ENCODE data around the gene MAP3K5. TPM values are rescaled to one million over a fixed set of nuclear protein-coding genes. Genes with fewer than 3 reads are reported as not detected.

Gene MAP3K5
- total and polyA plus RNA-seq, 9 of the 15 experiments (the other 6 are each of a cell fraction or from before 2014, with no cell fraction given): 2.2 to 13.0 (median 9.9) TPM

DNA sequence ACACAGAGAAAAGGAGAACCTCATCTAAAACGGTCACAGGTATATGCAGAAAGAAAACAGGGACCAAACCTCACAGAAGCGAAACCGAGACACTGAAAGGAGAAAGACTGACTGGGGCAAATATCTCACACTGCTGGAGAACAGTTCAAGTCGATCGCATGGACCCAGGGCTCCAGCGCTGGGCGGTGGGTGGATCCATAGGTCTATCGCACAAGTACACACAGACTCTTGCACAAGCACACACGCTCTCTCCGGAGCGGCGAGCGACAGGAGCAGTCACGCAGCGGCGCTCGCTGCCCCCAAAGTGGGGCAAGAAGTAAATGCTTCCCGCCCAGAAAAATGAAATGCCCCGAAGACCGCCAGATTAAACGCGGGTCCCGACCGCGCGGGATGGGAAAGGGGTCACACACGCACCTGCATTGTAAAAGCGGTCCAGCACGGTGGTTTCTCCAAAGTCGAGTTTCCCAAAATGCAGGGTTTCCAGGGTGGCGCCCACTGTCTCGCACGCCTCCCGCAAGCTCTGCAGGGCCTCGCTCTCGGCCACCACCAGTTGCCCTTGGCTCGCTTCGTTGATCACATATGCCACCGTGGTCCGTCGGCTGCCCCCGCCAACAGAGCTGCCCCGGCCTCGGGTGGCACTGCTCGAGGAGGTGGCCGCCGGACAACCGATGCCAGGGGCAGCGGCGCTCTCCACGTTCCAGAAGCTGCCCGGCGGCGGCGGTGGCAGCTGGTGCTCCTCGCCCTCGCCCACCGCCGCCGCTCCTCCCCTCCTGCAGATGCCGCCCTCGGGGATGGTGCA lies 782 bp downstream of the MAP3K5 start (continued):
- TF ChIP-seq, protein P1, sequence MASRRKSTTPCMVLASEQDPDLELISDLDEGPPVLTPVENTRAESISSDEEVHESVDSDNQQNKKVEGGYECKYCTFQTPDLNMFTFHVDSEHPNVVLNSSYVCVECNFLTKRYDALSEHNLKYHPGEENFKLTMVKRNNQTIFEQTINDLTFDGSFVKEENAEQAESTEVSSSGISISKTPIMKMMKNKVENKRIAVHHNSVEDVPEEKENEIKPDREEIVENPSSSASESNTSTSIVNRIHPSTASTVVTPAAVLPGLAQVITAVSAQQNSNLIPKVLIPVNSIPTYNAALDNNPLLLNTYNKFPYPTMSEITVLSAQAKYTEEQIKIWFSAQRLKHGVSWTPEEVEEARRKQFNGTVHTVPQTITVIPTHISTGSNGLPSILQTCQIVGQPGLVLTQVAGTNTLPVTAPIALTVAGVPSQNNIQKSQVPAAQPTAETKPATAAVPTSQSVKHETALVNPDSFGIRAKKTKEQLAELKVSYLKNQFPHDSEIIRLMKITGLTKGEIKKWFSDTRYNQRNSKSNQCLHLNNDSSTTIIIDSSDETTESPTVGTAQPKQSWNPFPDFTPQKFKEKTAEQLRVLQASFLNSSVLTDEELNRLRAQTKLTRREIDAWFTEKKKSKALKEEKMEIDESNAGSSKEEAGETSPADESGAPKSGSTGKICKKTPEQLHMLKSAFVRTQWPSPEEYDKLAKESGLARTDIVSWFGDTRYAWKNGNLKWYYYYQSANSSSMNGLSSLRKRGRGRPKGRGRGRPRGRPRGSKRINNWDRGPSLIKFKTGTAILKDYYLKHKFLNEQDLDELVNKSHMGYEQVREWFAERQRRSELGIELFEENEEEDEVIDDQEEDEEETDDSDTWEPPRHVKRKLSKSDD (conservative IDR thresholded peaks at IDR 0.05; ENCODE audit: low read length): no peak
- TF ChIP-seq MED1 (CRISPR knock-in tag; IDR thresholded peaks at IDR 0.05; ENCODE audit: borderline replicate concordance) (no peak), YBX1 (IDR thresholded peaks at IDR 0.05) (no peak), PTRF (tag; IDR thresholded peaks at IDR 0.05) (no peak), MAFK (IDR thresholded peaks at IDR 0.05; ENCODE audit: low read length) (no peak), PHF20 (IDR thresholded peaks at IDR 0.05; ENCODE audit: partially characterized antibody) (no peak), ZNF143 (CRISPR knock-in tag; IDR thresholded peaks at IDR 0.05) (no peak), ZNF175 (CRISPR knock-in tag; IDR thresholded peaks at IDR 0.05; ENCODE audit: low read depth) (no peak), ZNF766 (CRISPR knock-in tag; conservative IDR thresholded peaks at IDR 0.05) (no peak; the same call in 1 of the 2 replicates), ZNF445 (CRISPR knock-in tag; IDR thresholded peaks at IDR 0.05; ENCODE audit: low read depth) (no peak), TRIM28 (IDR thresholded peaks at IDR 0.05) (no peak), MYBL2 (IDR thresholded peaks at IDR 0.05; ENCODE audit: low read depth) (no peak), MYBL2 (CRISPR knock-in tag; IDR thresholded peaks at IDR 0.05; ENCODE audit: borderline replicate concordance) (no peak), GTF2E2 (tag; IDR thresholded peaks at IDR 0.05) (no peak), ADNP (tag; IDR thresholded peaks at IDR 0.05) (no peak), HDAC1 (IDR thresholded peaks at IDR 0.05) (0 out of 4 replicates have a peak, but pooled peaks of 1 of the 2 experiments have one; percentile 53), ESRRA (IDR thresholded peaks at IDR 0.05; ENCODE audit: borderline replicate concordance, low read depth) (no peak)
- TF ChIP-seq, protein P2, sequence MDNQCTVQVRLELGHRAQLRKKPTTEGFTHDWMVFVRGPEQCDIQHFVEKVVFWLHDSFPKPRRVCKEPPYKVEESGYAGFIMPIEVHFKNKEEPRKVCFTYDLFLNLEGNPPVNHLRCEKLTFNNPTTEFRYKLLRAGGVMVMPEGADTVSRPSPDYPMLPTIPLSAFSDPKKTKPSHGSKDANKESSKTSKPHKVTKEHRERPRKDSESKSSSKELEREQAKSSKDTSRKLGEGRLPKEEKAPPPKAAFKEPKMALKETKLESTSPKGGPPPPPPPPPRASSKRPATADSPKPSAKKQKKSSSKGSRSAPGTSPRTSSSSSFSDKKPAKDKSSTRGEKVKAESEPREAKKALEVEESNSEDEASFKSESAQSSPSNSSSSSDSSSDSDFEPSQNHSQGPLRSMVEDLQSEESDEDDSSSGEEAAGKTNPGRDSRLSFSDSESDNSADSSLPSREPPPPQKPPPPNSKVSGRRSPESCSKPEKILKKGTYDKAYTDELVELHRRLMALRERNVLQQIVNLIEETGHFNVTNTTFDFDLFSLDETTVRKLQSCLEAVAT (IDR thresholded peaks at IDR 0.05): 0 out of 4 replicates have a peak, but pooled peaks have one; percentile 22 to 37
- TF ChIP-seq, protein P3, sequence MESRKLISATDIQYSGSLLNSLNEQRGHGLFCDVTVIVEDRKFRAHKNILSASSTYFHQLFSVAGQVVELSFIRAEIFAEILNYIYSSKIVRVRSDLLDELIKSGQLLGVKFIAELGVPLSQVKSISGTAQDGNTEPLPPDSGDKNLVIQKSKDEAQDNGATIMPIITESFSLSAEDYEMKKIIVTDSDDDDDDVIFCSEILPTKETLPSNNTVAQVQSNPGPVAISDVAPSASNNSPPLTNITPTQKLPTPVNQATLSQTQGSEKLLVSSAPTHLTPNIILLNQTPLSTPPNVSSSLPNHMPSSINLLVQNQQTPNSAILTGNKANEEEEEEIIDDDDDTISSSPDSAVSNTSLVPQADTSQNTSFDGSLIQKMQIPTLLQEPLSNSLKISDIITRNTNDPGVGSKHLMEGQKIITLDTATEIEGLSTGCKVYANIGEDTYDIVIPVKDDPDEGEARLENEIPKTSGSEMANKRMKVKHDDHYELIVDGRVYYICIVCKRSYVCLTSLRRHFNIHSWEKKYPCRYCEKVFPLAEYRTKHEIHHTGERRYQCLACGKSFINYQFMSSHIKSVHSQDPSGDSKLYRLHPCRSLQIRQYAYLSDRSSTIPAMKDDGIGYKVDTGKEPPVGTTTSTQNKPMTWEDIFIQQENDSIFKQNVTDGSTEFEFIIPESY (CRISPR knock-in tag; IDR thresholded peaks at IDR 0.05): no peak
- TF ChIP-seq, protein P4, sequence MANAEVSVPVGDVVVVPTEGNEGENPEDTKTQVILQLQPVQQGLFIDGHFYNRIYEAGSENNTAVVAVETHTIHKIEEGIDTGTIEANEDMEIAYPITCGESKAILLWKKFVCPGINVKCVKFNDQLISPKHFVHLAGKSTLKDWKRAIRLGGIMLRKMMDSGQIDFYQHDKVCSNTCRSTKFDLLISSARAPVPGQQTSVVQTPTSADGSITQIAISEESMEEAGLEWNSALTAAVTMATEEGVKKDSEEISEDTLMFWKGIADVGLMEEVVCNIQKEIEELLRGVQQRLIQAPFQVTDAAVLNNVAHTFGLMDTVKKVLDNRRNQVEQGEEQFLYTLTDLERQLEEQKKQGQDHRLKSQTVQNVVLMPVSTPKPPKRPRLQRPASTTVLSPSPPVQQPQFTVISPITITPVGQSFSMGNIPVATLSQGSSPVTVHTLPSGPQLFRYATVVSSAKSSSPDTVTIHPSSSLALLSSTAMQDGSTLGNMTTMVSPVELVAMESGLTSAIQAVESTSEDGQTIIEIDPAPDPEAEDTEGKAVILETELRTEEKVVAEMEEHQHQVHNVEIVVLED (CRISPR knock-in tag; IDR thresholded peaks at IDR 0.05): no peak
